ENCODE results near the gene LRP10. TPM values are rescaled to one million over a fixed set of nuclear protein-coding genes. Genes with fewer than 3 reads are reported as not detected.

The LRP10 gene
- total and polyA plus RNA-seq, 2 donors (not counting 1 experiment from before 2014, with no cell fraction given): 99.7 to 120 TPM

GRCh38 chr14:22885975-22886374 lies 14.4 kb downstream of the LRP10 start:
- Mint-ChIP-seq H3K9me3 (ENCODE audit: insufficient read depth) (no peaks in the 10 kb centered on the region), H3K4me3 (peak overlapping the region; percentile 97), H3K4me1 (peaks cover 74% of the 10 kb centered on the region), H3K27ac (peak overlapping the region; percentile 99), H3K27me3 (no peaks in the 10 kb centered on the region)
- Histone ChIP-seq H4K20me1 (ENCODE audit: control insufficient read depth, insufficient read depth, low read length, poor library complexity, severe bottlenecking) (no peaks in the 10 kb centered on the region), H3K27ac (ENCODE audit: low read length in 2 of 2) (peak overlapping the region; percentile 85 to 94), H3K36me3 (replicated peaks in 1 of 2; ENCODE audit: control extremely low read depth in 1 of 2, control insufficient read depth in 1 of 2, extremely low read depth in 1 of 2, insufficient read depth in 2 of 2, low read length in 1 of 2) (no peaks in the 10 kb centered on the region), H3K4me3 (ENCODE audit: control extremely low read depth in 1 of 5, extremely low read depth in 1 of 5, insufficient read depth in 1 of 5, low read depth in 2 of 5, low read length in 4 of 5) (peak overlapping the region in 4 of 5 experiments; percentile 44 to 83 (median 67)), H3K79me2 (ENCODE audit: control insufficient read depth, insufficient read depth, low read length) (peaks cover 16% of the 10 kb centered on the region), H3K4me2 (replicated peaks; ENCODE audit: low read depth, low read length, poor library complexity, severe bottlenecking) (peak overlapping the region; percentile 85), H3K9ac (ENCODE audit: low read length) (peak overlapping the region; percentile 75), H3K4me1 (ENCODE audit: control insufficient read depth in 2 of 2, insufficient read depth in 2 of 2, low read length in 2 of 2) (peaks cover 55 to 83% of the 10 kb centered on the region in 2 donors), H3K9me3 (ENCODE audit: control extremely low read depth in 1 of 3, control insufficient read depth in 2 of 3, insufficient read depth in 1 of 3, low read length in 2 of 3) (no peaks in the 10 kb centered on the region), H3K27me3 (replicated peaks in 1 of 4; ENCODE audit: control extremely low read depth in 1 of 4, control insufficient read depth in 3 of 4, insufficient read depth in 4 of 4, low read length in 3 of 4) (no peaks in the 10 kb centered on the region), H2AFZ (ENCODE audit: insufficient read depth, low read depth, low read length, poor library complexity, severe bottlenecking) (peak overlapping the region; percentile 77)
- TF ChIP-seq EZH2 (IDR thresholded peaks at IDR 0.05; ENCODE audit: borderline replicate concordance, insufficient read depth, low read depth, low read length, poor library complexity, severe bottlenecking) (no peak), CTCF (IDR thresholded peaks at IDR 0.05) (no peak)
- 94% methylated on average over 16 of the region's 21 CpGs for WGBS (ENCODE audit: insufficient coverage)
- ATAC-seq (ENCODE audit: low read depth) (no peak), DNase-seq (no peak)
- CTCF ChIA-PET: interaction anchor here (0.8 to 7.0 kb wide), 14 partner anchors 10 to 315 kb away, joined by 3 to 101 read pairs (median 4); partner anchors contain the start of genes AJUBA and LRP10
- intact Hi-C loops (cut with micrococcal nuclease): loop anchor here (2.0 to 5.0 kb wide), 2 partner anchors 63 to 416 kb away; partner anchors contain the start of gene PPP1R3E
- POLR2A ChIA-PET: interaction anchor here (0.5 to 5.3 kb wide), 12 partner anchors 14 to 1409 kb away, joined by 3 to 61 read pairs (median 4); partner anchors contain the start of genes ACIN1, C14orf119, LRP10 and PRMT5
